Naive thymus-derived CD8-positive, alpha-beta T cell (primary cell): ENCODE data around the gene B3GALT5. TPM values are rescaled to one million over a fixed set of nuclear protein-coding genes. Genes with fewer than 3 reads are reported as not detected.

Source experiments
- ATAC-seq, 2 donors: fragments of 150-1000 bp; cut with Tn5 transposase in 1 of 2; sonication (Bioruptor Pico), chemical (Tn5 transposase) in 1 of 2; 1 replicate in 1 of 2; 2 replicates in 1 of 2; pipeline ENCODE4 v1.10.0; 2021; ENCODE audit warnings: mild to moderate bottlenecking in 2 of 2, moderate library complexity in 2 of 2
- POLR2A ChIA-PET: fragments of 350-600 bp; sonication (Branson Sonifier 250); formaldehyde crosslinking; loops from one replicate; lab custom pipeline; 2021; ENCODE audit warnings: antibody characterized with exemption; lab: Charles Lee
- DNase-seq, 10 donors: peaks; one replicate each; pipeline versions ENCODE4 v3.0.0 to v3.0.0-alpha.2; 2020 to 2022
- H3K27ac Mint-ChIP-seq, 10 donors: one replicate each; pipeline ENCODE4 v1.8.0; 2020 to 2022; ENCODE audit warnings: mild to moderate bottlenecking in 10 of 10, mixed read lengths in 10 of 10, moderate library complexity in 4 of 10, inconsistent platforms in 1 of 10
- H3K27me3 Mint-ChIP-seq, 5 donors: one replicate each; pipeline ENCODE4 v1.8.0; 2021 to 2022; ENCODE audit warnings: mixed read lengths in 5 of 5
- H3K36me3 Mint-ChIP-seq, 3 donors: one replicate each; pipeline ENCODE4 v1.8.0; 2020 to 2022; ENCODE audit warnings: mixed read lengths in 3 of 3, mild to moderate bottlenecking in 2 of 3, inconsistent platforms in 1 of 3
- H3K4me1 Mint-ChIP-seq, 4 donors: one replicate each; pipeline ENCODE4 v1.8.0; 2021 to 2022; ENCODE audit warnings: mixed read lengths in 4 of 4
- H3K4me3 Mint-ChIP-seq, 10 donors: one replicate each; pipeline ENCODE4 v1.8.0; 2020 to 2022; ENCODE audit warnings: mild to moderate bottlenecking in 10 of 10, mixed read lengths in 10 of 10, moderate library complexity in 6 of 10, inconsistent platforms in 1 of 10
- H3K9me3 Mint-ChIP-seq, 9 donors: one replicate each; pipeline ENCODE4 v1.8.0; 2020 to 2022; ENCODE audit warnings: mixed read lengths in 9 of 9, mild to moderate bottlenecking in 3 of 9, inconsistent platforms in 1 of 9, moderate library complexity in 1 of 9
- polyA plus RNA-seq, 3 donors: library from polyadenylated mRNA; unstranded; fragments of 300-500 nt; fragmentation: Illumina TruSeq; gene quantifications; one replicate each; pipeline ENCODE4 v1.2.3, GENCODE V29; 2021
- total RNA-seq, 8 experiments: library from RNA in 2 of 8; stranded (reverse) in 2 of 8; gene quantifications; one replicate each; pipeline ENCODE4 v1.2.3 and lab custom pipeline; 2021 to 2026

B3GALT5 gene
- total and polyA plus RNA-seq, 5 experiments from 2014 or later, result not detected

GRCh38 chr21:39588884-39589283 is 23.9 kb upstream of the B3GALT5 start:
- Mint-ChIP-seq H3K4me3 (no peak overlapping the region), H3K36me3 (peaks cover 0 to 3% (median 2%) of the 10 kb centered on the region in 3 donors), H3K27me3 (peaks cover 5 to 25% (median 9%) of the 10 kb centered on the region in 5 donors), H3K9me3 (peaks cover 0 to 33% (median 5%) of the 10 kb centered on the region in 9 donors), H3K4me1 (no peaks in the 10 kb centered on the region), H3K27ac (no peak overlapping the region)
- DNase-seq (no peak), ATAC-seq (no peak)
- POLR2A ChIA-PET, result no interaction called here

- H3K4me1 Mint-ChIP-seq, result no peaks in the 10 kb centered on the region
- H3K27ac Mint-ChIP-seq, result no peak overlapping the region
- POLR2A ChIA-PET, result no interaction called here
- no peak for DNase-seq
- H3K4me3 Mint-ChIP-seq, result no peak overlapping the region
- H3K9me3 Mint-ChIP-seq, result peaks cover 0 to 12% (median 5%) of the 10 kb centered on the region in 9 donors
- peaks cover 0 to 6% (median 2%) of the 10 kb centered on the region in 3 donors for H3K36me3 Mint-ChIP-seq
- no peak for ATAC-seq
- peaks cover 0 to 9% (median 7%) of the 10 kb centered on the region in 5 donors for H3K27me3 Mint-ChIP-seq
Measured at GRCh38 chr21:39593522-39593921, 19.2 kb upstream of the B3GALT5 start.

GRCh38 chr21:39595465-39595864 is 17.3 kb upstream of the B3GALT5 start:
- no peak for ATAC-seq

GRCh38 chr21:39597595-39597994 is 15.1 kb upstream of the B3GALT5 start:
- Mint-ChIP-seq H3K4me3 (no peak overlapping the region), H3K9me3 (peaks cover 0 to 8% (median 2%) of the 10 kb centered on the region in 9 donors), H3K36me3 (peaks cover 0 to 6% (median 0%) of the 10 kb centered on the region in 3 donors), H3K27me3 (peaks cover 2 to 21% (median 4%) of the 10 kb centered on the region in 5 donors), H3K4me1 (no peaks in the 10 kb centered on the region), H3K27ac (no peak overlapping the region)
- no peak for ATAC-seq
- no peak for DNase-seq
- POLR2A ChIA-PET, result no interaction called here

More at GRCh38 chr21:39595465-39595864, 17.3 kb upstream of the B3GALT5 start:
- peaks cover 0 to 8% (median 2%) of the 10 kb centered on the region in 9 donors for H3K9me3 Mint-ChIP-seq
- no peak for DNase-seq
- H3K36me3 Mint-ChIP-seq, result peaks cover 0 to 6% (median 0%) of the 10 kb centered on the region in 3 donors
- POLR2A ChIA-PET, result no interaction called here
- no peak overlapping the region for H3K27ac Mint-ChIP-seq
- no peak overlapping the region for H3K4me3 Mint-ChIP-seq
- peaks cover 0 to 12% (median 2%) of the 10 kb centered on the region in 5 donors for H3K27me3 Mint-ChIP-seq
- H3K4me1 Mint-ChIP-seq, result no peaks in the 10 kb centered on the region

- peaks cover 2 to 21% (median 4%) of the 10 kb centered on the region in 5 donors for H3K27me3 Mint-ChIP-seq
- ATAC-seq (no peak), DNase-seq (no peak)
- POLR2A ChIA-PET, result no interaction called here
- H3K36me3 Mint-ChIP-seq, result peaks cover 0 to 6% (median 0%) of the 10 kb centered on the region in 3 donors
- H3K4me3 Mint-ChIP-seq, result no peak overlapping the region
- H3K4me1 Mint-ChIP-seq, result no peaks in the 10 kb centered on the region
- peaks cover 0 to 8% (median 2%) of the 10 kb centered on the region in 9 donors for H3K9me3 Mint-ChIP-seq
- H3K27ac Mint-ChIP-seq, result no peak overlapping the region
Measured at GRCh38 chr21:39599191-39599970, 13.4 kb upstream of the B3GALT5 start.

- POLR2A ChIA-PET, result no interaction called here
- no peak for DNase-seq
- Mint-ChIP-seq H3K4me3 (no peak overlapping the region), H3K27me3 (peaks cover 2 to 21% (median 5%) of the 10 kb centered on the region in 5 donors), H3K36me3 (no peaks in the 10 kb centered on the region), H3K4me1 (no peaks in the 10 kb centered on the region), H3K27ac (no peak overlapping the region), H3K9me3 (peaks cover 0 to 2% (median 0%) of the 10 kb centered on the region in 9 donors)
- no peak for ATAC-seq
Measured at GRCh38 chr21:39601187-39601928, 11.4 kb upstream of the B3GALT5 start.

GRCh38 chr21:39602076-39602689 is 10.6 kb upstream of the B3GALT5 start:
- H3K4me3 Mint-ChIP-seq, result no peak overlapping the region
- ATAC-seq (no peak), DNase-seq (no peak)
- H3K9me3 Mint-ChIP-seq, result peaks cover 0 to 2% (median 0%) of the 10 kb centered on the region in 9 donors
- POLR2A ChIA-PET, result no interaction called here
- no peak overlapping the region for H3K27ac Mint-ChIP-seq
- H3K36me3 Mint-ChIP-seq, result no peaks in the 10 kb centered on the region
- H3K4me1 Mint-ChIP-seq, result no peaks in the 10 kb centered on the region
- H3K27me3 Mint-ChIP-seq, result peaks cover 2 to 21% (median 5%) of the 10 kb centered on the region in 5 donors

GRCh38 chr21:39602793-39603192 is 9.9 kb upstream of the B3GALT5 start:
- POLR2A ChIA-PET, result no interaction called here
- no peak overlapping the region for H3K27ac Mint-ChIP-seq
- H3K36me3 Mint-ChIP-seq, result no peaks in the 10 kb centered on the region
- no peak overlapping the region for H3K4me3 Mint-ChIP-seq
- DNase-seq, result no peak
- H3K9me3 Mint-ChIP-seq, result peaks cover 0 to 1% (median 0%) of the 10 kb centered on the region in 9 donors
- H3K27me3 Mint-ChIP-seq, result peaks cover 2 to 21% (median 5%) of the 10 kb centered on the region in 5 donors
- H3K4me1 Mint-ChIP-seq, result no peaks in the 10 kb centered on the region
- no peak for ATAC-seq

- Mint-ChIP-seq H3K4me1 (no peaks in the 10 kb centered on the region), H3K9me3 (no peaks in the 10 kb centered on the region), H3K4me3 (no peak overlapping the region), H3K27me3 (peaks cover 4 to 24% (median 8%) of the 10 kb centered on the region in 5 donors), H3K27ac (no peak overlapping the region), H3K36me3 (no peaks in the 10 kb centered on the region)
- POLR2A ChIA-PET, result no interaction called here
- no peak for ATAC-seq
- DNase-seq, result no peak
Measured at GRCh38 chr21:39604951-39605350, 7.8 kb upstream of the B3GALT5 start.

- POLR2A ChIA-PET, result no interaction called here
- H3K4me3 Mint-ChIP-seq, result no peak overlapping the region
- ATAC-seq (no peak), DNase-seq (no peak)
- no peak overlapping the region for H3K27ac Mint-ChIP-seq
- peaks cover 24 to 63% (median 30%) of the 10 kb centered on the region in 5 donors for H3K27me3 Mint-ChIP-seq
- no peaks in the 10 kb centered on the region for H3K36me3 Mint-ChIP-seq
- H3K9me3 Mint-ChIP-seq, result peaks cover 0 to 2% (median 0%) of the 10 kb centered on the region in 9 donors
- H3K4me1 Mint-ChIP-seq, result peaks cover 2 to 9% (median 6%) of the 10 kb centered on the region in 4 donors
Measured at GRCh38 chr21:39610703-39611102, 2.0 kb upstream of the B3GALT5 start.

GRCh38 chr21:39611551-39612190 is 1.1 kb upstream of the B3GALT5 start:
- Mint-ChIP-seq H3K4me1 (peaks cover 2 to 9% (median 7%) of the 10 kb centered on the region in 4 donors), H3K4me3 (no peak overlapping the region), H3K27me3 (peaks cover 26 to 67% (median 36%) of the 10 kb centered on the region in 5 donors), H3K36me3 (no peaks in the 10 kb centered on the region), H3K9me3 (peaks cover 0 to 3% (median 0%) of the 10 kb centered on the region in 9 donors), H3K27ac (no peak overlapping the region)
- DNase-seq (no peak), ATAC-seq (no peak)
- POLR2A ChIA-PET, result no interaction called here
